Nephron (organoid): ENCODE measurements around the gene DNAJC10.
"Not testable (repeated sequence)": the region's sequence is repeated elsewhere in the genome, so short reads cannot be mapped to it uniquely, and the experiment has no call there.

ENCODE experiments used
- H3K27ac Mint-ChIP-seq, 3 experiments: 2 replicates each; pipeline ENCODE4 v1.8.0; 2020; ENCODE audit warnings: mixed read lengths in 3 of 3, mild to moderate bottlenecking in 2 of 3, moderate library complexity in 1 of 3
- H3K27me3 Mint-ChIP-seq: 2 replicates; pipeline ENCODE4 v1.8.0; 2021; ENCODE audit warnings: low read depth, mild to moderate bottlenecking, moderate library complexity, mixed read lengths
- H3K36me3 Mint-ChIP-seq: 2 replicates; pipeline ENCODE4 v1.8.0; 2020; ENCODE audit warnings: low read depth, mixed read lengths
- H3K4me1 Mint-ChIP-seq: 2 replicates; pipeline ENCODE4 v1.8.0; 2020; ENCODE audit warnings: mixed read lengths
- H3K4me3 Mint-ChIP-seq, 3 experiments: 2 replicates each; pipeline ENCODE4 v1.8.0; 2020; ENCODE audit warnings: mild to moderate bottlenecking in 3 of 3, mixed read lengths in 3 of 3, moderate library complexity in 2 of 3
- H3K9me3 Mint-ChIP-seq: 2 replicates; pipeline ENCODE4 v1.8.0; 2020; ENCODE audit warnings: mixed read lengths
- TF ChIP-seq, protein P1 (sequence below), 3 experiments: fragments of 200-600 bp; sonication (generic); IDR thresholded peaks; one replicate each; pipeline ENCODE4 v1.5.0; 2021; ENCODE audit warnings: antibody characterized with exemption in 3 of 3; ENCODE audit not compliant: unreplicated experiment in 3 of 3

Gene DNAJC10

DNA sequence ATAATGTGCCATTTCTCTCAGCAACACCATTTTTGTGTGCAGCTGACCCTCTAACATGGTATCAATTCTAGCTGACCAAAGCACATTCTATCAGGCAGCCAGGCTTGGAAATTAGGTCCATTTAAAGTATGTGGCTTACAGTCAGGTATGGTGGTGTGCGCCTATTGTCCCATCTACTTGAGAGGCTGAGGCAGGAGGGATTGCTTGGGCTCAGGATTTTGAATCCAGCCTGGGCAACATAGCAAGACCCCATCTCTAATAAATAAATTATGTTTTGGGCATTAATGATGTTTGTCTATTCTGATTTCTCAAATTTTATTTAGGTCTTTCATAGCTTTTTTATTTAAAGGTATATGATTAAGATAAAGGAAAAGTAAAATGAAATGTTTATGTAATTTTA is 63.3 kb downstream of the DNAJC10 start:
- Mint-ChIP-seq H3K4me1 (no peaks in the 10 kb centered on the region), H3K9me3 (peaks cover 3% of the 10 kb centered on the region), H3K36me3 (peaks cover 63% of the 10 kb centered on the region), H3K27ac (no peak overlapping the region), H3K27me3 (no peaks in the 10 kb centered on the region), H3K4me3 (no peak overlapping the region)
- TF ChIP-seq, protein P1, sequence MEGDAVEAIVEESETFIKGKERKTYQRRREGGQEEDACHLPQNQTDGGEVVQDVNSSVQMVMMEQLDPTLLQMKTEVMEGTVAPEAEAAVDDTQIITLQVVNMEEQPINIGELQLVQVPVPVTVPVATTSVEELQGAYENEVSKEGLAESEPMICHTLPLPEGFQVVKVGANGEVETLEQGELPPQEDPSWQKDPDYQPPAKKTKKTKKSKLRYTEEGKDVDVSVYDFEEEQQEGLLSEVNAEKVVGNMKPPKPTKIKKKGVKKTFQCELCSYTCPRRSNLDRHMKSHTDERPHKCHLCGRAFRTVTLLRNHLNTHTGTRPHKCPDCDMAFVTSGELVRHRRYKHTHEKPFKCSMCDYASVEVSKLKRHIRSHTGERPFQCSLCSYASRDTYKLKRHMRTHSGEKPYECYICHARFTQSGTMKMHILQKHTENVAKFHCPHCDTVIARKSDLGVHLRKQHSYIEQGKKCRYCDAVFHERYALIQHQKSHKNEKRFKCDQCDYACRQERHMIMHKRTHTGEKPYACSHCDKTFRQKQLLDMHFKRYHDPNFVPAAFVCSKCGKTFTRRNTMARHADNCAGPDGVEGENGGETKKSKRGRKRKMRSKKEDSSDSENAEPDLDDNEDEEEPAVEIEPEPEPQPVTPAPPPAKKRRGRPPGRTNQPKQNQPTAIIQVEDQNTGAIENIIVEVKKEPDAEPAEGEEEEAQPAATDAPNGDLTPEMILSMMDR (IDR thresholded peaks at IDR 0.05; ENCODE audit: unreplicated experiment in 3 of 3): no peak

DNA sequence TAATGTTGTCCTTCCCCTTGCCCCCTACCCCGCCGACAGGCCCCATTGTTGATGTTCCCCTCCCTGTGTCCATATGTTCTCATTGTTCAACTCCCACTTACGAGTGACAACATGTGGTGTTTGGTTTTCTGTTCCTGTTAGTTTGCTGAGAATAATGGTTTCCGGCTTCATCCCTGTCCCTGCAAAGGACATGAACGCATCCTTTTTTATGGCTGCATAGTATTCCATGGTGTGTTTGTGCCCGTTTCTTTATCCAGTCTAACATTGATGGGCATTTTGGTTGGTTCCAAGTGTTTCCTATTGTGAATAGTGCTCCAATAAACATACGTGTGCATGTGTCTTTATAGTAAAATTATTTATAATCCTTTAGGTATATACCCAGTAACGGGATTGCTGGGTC is 65.0 kb downstream of the DNAJC10 start:
- H3K36me3 Mint-ChIP-seq: peaks cover 47% of the 10 kb centered on the region
- H3K27me3 Mint-ChIP-seq: not testable (repeated sequence)

DNA sequence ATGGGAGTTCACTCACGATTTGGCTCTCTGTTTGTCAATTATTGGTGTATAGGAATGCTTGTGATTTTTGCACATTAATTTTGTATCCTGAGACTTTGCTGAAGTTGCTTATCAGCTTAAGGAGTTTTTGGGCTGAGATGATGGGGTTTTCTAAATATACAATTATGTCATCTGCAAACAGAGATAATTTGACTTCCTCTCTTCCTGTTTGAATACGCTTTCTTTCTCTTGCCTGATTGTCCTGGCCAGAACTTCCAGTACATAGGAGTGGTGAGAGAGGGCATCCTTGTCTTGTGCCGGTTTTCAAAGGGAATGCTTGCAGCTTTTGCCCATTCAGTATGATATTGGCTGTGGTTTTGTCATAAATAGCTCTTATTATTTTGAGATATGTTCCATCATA is 66.6 kb downstream of the DNAJC10 start:
- H3K36me3 Mint-ChIP-seq: peaks cover 37% of the 10 kb centered on the region
- H3K4me3 Mint-ChIP-seq, H3K4me1 Mint-ChIP-seq, H3K9me3 Mint-ChIP-seq, H3K27me3 Mint-ChIP-seq, H3K27ac Mint-ChIP-seq: not testable (repeated sequence)

More for the DNA sequence above, 65.0 kb downstream of the DNAJC10 start:
- not testable (repeated sequence) for H3K4me3 Mint-ChIP-seq, H3K9me3 Mint-ChIP-seq, H3K4me1 Mint-ChIP-seq, H3K27ac Mint-ChIP-seq

DNA sequence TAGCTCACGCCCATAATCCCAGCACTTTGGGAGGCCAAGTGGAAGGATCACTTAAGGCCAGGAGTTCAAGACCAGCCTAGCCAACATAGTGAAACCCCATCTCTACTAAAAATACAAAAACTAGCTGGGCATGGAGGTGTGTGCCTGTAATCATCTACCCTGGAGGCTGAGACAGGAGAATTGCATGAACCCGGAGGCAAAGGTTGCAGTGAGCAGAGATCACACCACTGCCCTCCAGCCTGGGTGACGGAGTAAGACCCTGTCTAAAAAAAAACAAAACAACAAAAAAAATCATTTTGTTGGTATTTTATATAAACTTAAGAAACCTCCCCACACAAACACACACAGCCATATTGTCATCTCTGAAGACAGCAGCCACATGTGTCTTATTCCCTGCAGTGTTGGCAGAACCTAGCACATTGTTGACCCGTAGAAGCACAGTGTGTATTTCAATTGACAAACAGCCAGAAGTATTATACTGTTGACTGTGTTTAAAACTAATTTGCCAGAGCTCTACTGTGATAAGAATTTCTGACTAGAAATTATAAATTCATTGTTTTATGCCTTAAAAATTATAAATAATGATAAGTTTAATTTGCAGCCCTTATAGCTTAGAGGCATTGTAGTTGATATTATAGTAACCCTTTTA is 68.1 kb downstream of the DNAJC10 start:
- peaks cover 3% of the 10 kb centered on the region for H3K9me3 Mint-ChIP-seq
- H3K4me3 Mint-ChIP-seq: no peak overlapping the region
- H3K4me1 Mint-ChIP-seq: no peaks in the 10 kb centered on the region
- TF ChIP-seq, protein P1 (IDR thresholded peaks at IDR 0.05; ENCODE audit: unreplicated experiment in 3 of 3): no peak
- no peaks in the 10 kb centered on the region for H3K27me3 Mint-ChIP-seq
- H3K27ac Mint-ChIP-seq: no peak overlapping the region
- peaks cover 30% of the 10 kb centered on the region for H3K36me3 Mint-ChIP-seq

DNA sequence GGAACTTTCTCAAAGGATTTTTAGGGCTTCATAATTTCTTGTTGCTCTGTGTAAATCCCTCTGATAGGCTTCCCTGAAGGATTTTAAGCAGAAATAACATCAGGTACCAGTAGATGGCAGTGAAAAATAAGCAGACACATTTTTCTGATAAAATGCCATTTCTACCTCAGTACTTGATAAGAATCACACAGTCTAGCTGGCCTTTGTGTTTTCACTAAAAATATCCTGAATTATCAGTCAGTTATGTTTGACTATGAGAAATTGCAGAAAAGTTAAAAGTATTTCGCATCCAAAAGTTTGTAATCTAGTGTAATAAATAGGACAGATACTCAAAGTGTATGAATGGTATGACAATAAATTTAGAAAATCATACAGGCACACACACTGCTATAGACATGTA is 68.7 kb downstream of the DNAJC10 start:
- peaks cover 3% of the 10 kb centered on the region for H3K9me3 Mint-ChIP-seq

DNA sequence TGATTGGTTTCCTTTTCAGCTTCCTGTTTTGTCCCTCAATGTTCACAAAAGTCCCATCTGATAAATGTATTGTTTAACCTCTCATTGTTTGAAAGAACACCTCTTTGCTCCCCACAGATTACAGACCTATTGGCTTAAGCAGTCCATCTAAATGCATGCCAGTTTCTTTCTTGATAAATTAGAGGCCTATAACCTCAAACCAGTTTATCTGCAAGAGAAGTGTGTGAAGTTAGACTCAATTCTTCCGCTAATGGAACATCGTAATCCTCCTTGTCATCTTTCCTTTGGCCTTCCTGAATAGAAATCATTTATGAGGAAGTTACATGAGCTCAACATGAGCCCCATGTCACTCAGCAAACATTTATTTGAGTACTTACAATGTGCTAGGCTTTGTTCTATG is 76.4 kb downstream of the DNAJC10 start:
- H3K27ac Mint-ChIP-seq: no peak overlapping the region
- no peaks in the 10 kb centered on the region for H3K36me3 Mint-ChIP-seq
- H3K9me3 Mint-ChIP-seq: no peaks in the 10 kb centered on the region
- no peak overlapping the region for H3K4me3 Mint-ChIP-seq
- H3K4me1 Mint-ChIP-seq: no peaks in the 10 kb centered on the region
- TF ChIP-seq, protein P1 (IDR thresholded peaks at IDR 0.05; ENCODE audit: unreplicated experiment in 3 of 3): no peak
- no peaks in the 10 kb centered on the region for H3K27me3 Mint-ChIP-seq

More for the DNA sequence above, 68.7 kb downstream of the DNAJC10 start:
- no peaks in the 10 kb centered on the region for H3K4me1 Mint-ChIP-seq
- TF ChIP-seq, protein P1 (IDR thresholded peaks at IDR 0.05; ENCODE audit: unreplicated experiment in 3 of 3): peak; percentile 48 to 73 (median 65)
- no peak overlapping the region for H3K4me3 Mint-ChIP-seq
- no peak overlapping the region for H3K27ac Mint-ChIP-seq
- no peaks in the 10 kb centered on the region for H3K27me3 Mint-ChIP-seq
- peaks cover 28% of the 10 kb centered on the region for H3K36me3 Mint-ChIP-seq

DNA sequence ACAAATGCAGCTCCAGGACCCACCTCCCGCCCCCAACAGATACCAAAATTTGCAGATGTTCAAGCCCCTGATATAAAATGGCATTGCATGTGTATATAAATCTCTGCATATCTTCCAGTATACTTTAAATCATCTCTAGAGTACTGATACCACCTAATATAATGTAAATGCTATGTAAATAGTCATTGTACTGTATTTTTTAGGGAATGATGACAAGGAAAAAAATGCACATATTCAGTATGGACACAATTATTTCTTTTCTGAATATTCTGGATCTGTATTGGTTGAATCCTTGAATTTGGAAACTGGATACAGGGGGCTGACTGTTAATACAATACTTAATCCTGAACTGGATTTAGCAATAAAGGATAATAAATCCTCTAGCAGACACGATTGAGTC is 82.7 kb downstream of the DNAJC10 start:
- Mint-ChIP-seq H3K4me3 (no peak overlapping the region), H3K27ac (no peak overlapping the region), H3K27me3 (no peaks in the 10 kb centered on the region), H3K36me3 (no peaks in the 10 kb centered on the region), H3K4me1 (peaks cover 10% of the 10 kb centered on the region), H3K9me3 (no peaks in the 10 kb centered on the region)
- TF ChIP-seq, protein P1 (IDR thresholded peaks at IDR 0.05; ENCODE audit: unreplicated experiment in 3 of 3): no peak
